HG02973 (cell line): ENCODE results near the gene FERMT3.

Experiments
- ATAC-seq: cut with Tn5 transposase; IDR thresholded peaks from one replicate; pipeline ENCODE4 v1.9.1; 2021; ENCODE audit warnings: moderate library complexity; ENCODE audit not compliant: unreplicated experiment

The FERMT3 gene

GRCh38 chr11:64247729-64248531 lies 41.4 kb downstream of the FERMT3 start:
- ATAC-seq: no peak

GRCh38 chr11:64248578-64248977 lies 42.1 kb downstream of the FERMT3 start:
- ATAC-seq: no peak

GRCh38 chr11:64249038-64249437 lies 42.5 kb downstream of the FERMT3 start:
- no peak for ATAC-seq

GRCh38 chr11:64249563-64250414 lies 43.3 kb downstream of the FERMT3 start:
- no peak for ATAC-seq

GRCh38 chr11:64250415-64251015 lies 44.0 kb downstream of the FERMT3 start:
- no peak for ATAC-seq

- no peak for ATAC-seq
Observed at GRCh38 chr11:64251016-64251752, 44.7 kb downstream of the FERMT3 start, which contains the start of gene PLCB3. Gene PLCB3, plus strand, starts transcription at chr11:64251530. Its CDS starts 120 bp downstream, at chr11:64251650.

GRCh38 chr11:64251753-64252002 lies 45.2 kb downstream of the FERMT3 start:
- ATAC-seq: no peak

GRCh38 chr11:64252003-64252872 lies 45.7 kb downstream of the FERMT3 start:
- ATAC-seq: no peak

GRCh38 chr11:64253043-64253442 lies 46.5 kb downstream of the FERMT3 start:
- no peak for ATAC-seq

GRCh38 chr11:64253481-64253880 lies 47.0 kb downstream of the FERMT3 start:
- ATAC-seq: no peak

GRCh38 chr11:64254326-64254725 lies 47.8 kb downstream of the FERMT3 start:
- ATAC-seq: no peak

GRCh38 chr11:64255135-64256128 lies 48.9 kb downstream of the FERMT3 start:
- ATAC-seq: no peak

GRCh38 chr11:64256300-64256699 lies 49.8 kb downstream of the FERMT3 start:
- no peak for ATAC-seq

- ATAC-seq: no peak
Observed at GRCh38 chr11:64258356-64258755, 51.8 kb downstream of the FERMT3 start.

- no peak for ATAC-seq
Observed at GRCh38 chr11:64258946-64259532, 52.5 kb downstream of the FERMT3 start.

GRCh38 chr11:64259533-64260067 lies 53.1 kb downstream of the FERMT3 start:
- ATAC-seq: no peak

- no peak for ATAC-seq
Observed at GRCh38 chr11:64260147-64260708, 53.7 kb downstream of the FERMT3 start.

GRCh38 chr11:64261556-64262080 lies 55.1 kb downstream of the FERMT3 start:
- ATAC-seq: no peak
